PC-3 (cell line): Measurements from ENCODE around the gene AS3MT. TPM values are rescaled to one million over a fixed set of nuclear protein-coding genes. Genes with fewer than 3 reads are reported as not detected.
"Not testable (repeated sequence)": the region's sequence is repeated elsewhere in the genome, so short reads cannot be mapped to it uniquely, and the experiment has no call there.

ENCODE experiments used
- ATAC-seq: fragments of 200-7000 bp; cut with Tn5 transposase; 2 replicates; pipeline ENCODE4 v1.9.1; 2020; ENCODE audit warnings: mild to moderate bottlenecking, moderate library complexity
- Bru-seq: library from RNA; stranded (reverse); fragments of 400-500 nt; gene quantifications from one replicate; lab custom pipeline; 2021; lab: Mats Ljungman, UMichigan
- BruChase-seq, 2 experiments: library from RNA; stranded (reverse); fragments of 400-500 nt; gene quantifications; one replicate each; lab custom pipeline; 2021; lab: Mats Ljungman, UMichigan
- BruUV-seq: library from RNA; stranded (reverse); fragments of 400-500 nt; replicated peaks from 2 replicates; lab custom pipeline; 2021; lab: Mats Ljungman, UMichigan
- CTCF ChIA-PET: fragments of 300-600 bp; sonication (Branson Sonifier 250); formaldehyde crosslinking; loops from one replicate; lab custom pipeline; 2022; ENCODE audit warnings: antibody characterized with exemption; lab: Charles Lee
- POLR2A ChIA-PET: fragments of 300-600 bp; sonication (Branson Sonifier 250); formaldehyde crosslinking; loops from one replicate; lab custom pipeline; 2022; ENCODE audit warnings: antibody characterized with exemption; ENCODE audit not compliant: unreplicated experiment; lab: Charles Lee
- DNase-seq: peaks from one replicate; pipeline ENCODE4 v3.0.0-alpha.2; 2015
- H2AFZ ChIP-seq: fragments of 300-600 bp; sonication (generic); 2 replicates; pipeline ENCODE4 v1.6.0; 2016; ENCODE audit warnings: antibody characterized with exemption, low read length
- H3F3A ChIP-seq: fragments of 300-600 bp; sonication (generic); one replicate; pipeline ENCODE4 v1.6.0; 2017; ENCODE audit warnings: antibody characterized with exemption, low read length, control low read depth, mild to moderate bottlenecking; ENCODE audit not compliant: unreplicated experiment
- H3K27ac ChIP-seq: fragments of 300-600 bp; sonication (generic); 2 replicates; pipeline ENCODE4 v1.5.1; 2016; ENCODE audit warnings: mild to moderate bottlenecking, low read length
- H3K27me3 ChIP-seq: fragments of 300-600 bp; sonication (generic); 2 replicates; pipeline ENCODE4 v1.6.1; 2016; ENCODE audit warnings: low read length, mixed read lengths
- H3K36me3 ChIP-seq: fragments of 300-600 bp; sonication (generic); 2 replicates; pipeline ENCODE4 v1.6.1; 2016; ENCODE audit warnings: low read depth, mixed run types, low read length, mixed read lengths
- H3K4me1 ChIP-seq: fragments of 300-600 bp; sonication (generic); 2 replicates; pipeline ENCODE4 v1.5.1; 2016; ENCODE audit warnings: low read length; ENCODE audit not compliant: insufficient read depth
- H3K4me2 ChIP-seq: fragments of 300-600 bp; sonication (generic); 2 replicates; pipeline ENCODE4 v1.6.0; 2016; ENCODE audit warnings: low read length
- H3K4me3 ChIP-seq: fragments of 300-600 bp; sonication (generic); 2 replicates; pipeline ENCODE4 v1.5.1; 2016; ENCODE audit warnings: mild to moderate bottlenecking, low read length, mixed read lengths
- H3K79me2 ChIP-seq: fragments of 300-600 bp; sonication (generic); 2 replicates; pipeline ENCODE4 v1.6.1; 2017; ENCODE audit warnings: low read length, mixed read lengths
- H3K9ac ChIP-seq: fragments of 300-600 bp; sonication (generic); 2 replicates; pipeline ENCODE4 v1.6.0; 2016; ENCODE audit warnings: mild to moderate bottlenecking, low read length
- H3K9me2 ChIP-seq: fragments of 300-600 bp; sonication (generic); replicated peaks from 2 replicates; pipeline ENCODE4 v1.6.1; 2016; ENCODE audit warnings: mixed run types, low read length, mixed read lengths
- H3K9me3 ChIP-seq: fragments of 300-600 bp; sonication (generic); 2 replicates; pipeline ENCODE4 v1.6.1; 2016; ENCODE audit warnings: low read length, mixed read lengths
- H4K20me1 ChIP-seq: fragments of 300-600 bp; sonication (generic); 2 replicates; pipeline ENCODE4 v1.6.1; 2016; ENCODE audit warnings: low read length, mixed read lengths
- CTCF ChIP-seq: fragments of 300-600 bp; sonication (generic); conservative IDR thresholded peaks from 2 replicates; pipeline ENCODE4 v1.5.1; 2017; ENCODE audit warnings: antibody characterized with exemption, low read depth, mild to moderate bottlenecking, low read length
- EZH2 ChIP-seq: fragments of 300-600 bp; sonication (generic); IDR thresholded peaks from one replicate; pipeline ENCODE4 v1.6.1; 2017; ENCODE audit warnings: antibody characterized with exemption, mild to moderate bottlenecking, low read length; ENCODE audit not compliant: unreplicated experiment
- EZH2phosphoT487 ChIP-seq: fragments of 300-600 bp; sonication (generic); IDR thresholded peaks from 2 replicates; pipeline ENCODE4 v1.6.1; 2018; ENCODE audit warnings: mild to moderate bottlenecking, antibody characterized with exemption, low read length, borderline replicate concordance
- intact Hi-C: fragments of 100-400 bp; cut with micrococcal nuclease; formaldehyde crosslinking; loops from 2 replicates; pipeline ENCODE4 v1.9.0; 2023
- long read RNA-seq: library from polyadenylated mRNA; unstranded; transcript quantifications from one replicate; pipeline ENCODE4 v2.0.0, GENCODE V29; 2021; ENCODE audit not compliant: unreplicated experiment
- total RNA-seq: library from RNA; depleted of rRNA; stranded (reverse); fragments of >200 nt; gene quantifications from 2 replicates; pipeline ENCODE4 v1.2.3, GENCODE V29; 2014; rRNA removed

The AS3MT gene
- total RNA-seq (1.7 and 3.5 TPM in 2 replicates), Bru-seq, nascent RNA (percentile 55 among the genes with signal in this experiment), BruChase-seq, experiment 1, labeled RNA remaining after a 6-hour chase (percentile 70 among the genes with signal in this experiment), BruChase-seq, experiment 2, labeled RNA remaining after a 2-hour chase (percentile 63 among the genes with signal in this experiment)
- long read RNA-seq, partial matches to known transcripts, result 0 of 2 reads
- long read RNA-seq, other reads (novel, unspliced or antisense), result 1 of 2 reads

GRCh38 chr10:102869258-102870198, at the start of gene AS3MT:
Gene AS3MT, plus strand, starts transcription at chr10:102869470. Its CDS starts 123 bp downstream, at chr10:102869593.
- Histone ChIP-seq H3K4me1 (no peaks in the 10 kb centered on the region), H3K27me3 (no peaks in the 10 kb centered on the region), H3K4me2 (peak within 1 kb of the TSS; percentile 85), H3K27ac (no peak within 1 kb of the TSS), H3K9me2 (no peaks in the 10 kb centered on the region), H3F3A (no peaks in the 10 kb centered on the region), H3K36me3 (no peaks in the 10 kb centered on the region), H3K79me2 (no peaks in the 10 kb centered on the region), H2AFZ (peak within 1 kb of the TSS; percentile 70), H3K9me3 (no peaks in the 10 kb centered on the region), H3K9ac (peak within 1 kb of the TSS; percentile 8), H3K4me3 (peak within 1 kb of the TSS; percentile 69), H4K20me1 (no peaks in the 10 kb centered on the region)
- no peak for TF ChIP-seq CTCF
- TF ChIP-seq EZH2, result no peak
- TF ChIP-seq EZH2phosphoT487, result no peak
- intact Hi-C loops, result no loop called here
- DNase-seq, result peak; percentile 23
- CTCF ChIA-PET, result no interaction called here
- POLR2A ChIA-PET, result no interaction called here
- ATAC-seq, result peak; percentile 96
- TSS peak; percentile 32 for BruUV-seq

GRCh38 chr10:102820008-102820407, 49.3 kb upstream of the AS3MT start:
- POLR2A ChIA-PET, H3K4me1 ChIP-seq: not testable (repeated sequence)

GRCh38 chr10:102822222-102822621, 47.0 kb upstream of the AS3MT start:
- Histone ChIP-seq H3K36me3 (no peaks in the 10 kb centered on the region), H2AFZ (no peak overlapping the region), H3K27me3 (no peaks in the 10 kb centered on the region), H3K4me3 (no peak overlapping the region), H3K27ac (no peak overlapping the region), H3K9ac (no peak overlapping the region), H3F3A (no peaks in the 10 kb centered on the region), H3K9me3 (no peaks in the 10 kb centered on the region), H3K9me2 (no peaks in the 10 kb centered on the region), H3K4me1 (no peaks in the 10 kb centered on the region), H3K4me2 (no peak overlapping the region), H4K20me1 (no peaks in the 10 kb centered on the region), H3K79me2 (no peaks in the 10 kb centered on the region)
- POLR2A ChIA-PET, result no interaction called here
- DNase-seq (no peak), ATAC-seq (no peak)
- CTCF ChIA-PET, result no interaction called here
- BruUV-seq, result no TSS peak
- no peak for TF ChIP-seq EZH2phosphoT487
- no peak for TF ChIP-seq CTCF
- no peak for TF ChIP-seq EZH2
- intact Hi-C loops, result no loop called here

More at GRCh38 chr10:102820008-102820407, 49.3 kb upstream of the AS3MT start:
- BruUV-seq, H3K27ac ChIP-seq, H2AFZ ChIP-seq, H3K4me2 ChIP-seq, H3K27me3 ChIP-seq, H3K4me3 ChIP-seq, H3K79me2 ChIP-seq, H3K9me2 ChIP-seq, H4K20me1 ChIP-seq, H3F3A ChIP-seq, H3K36me3 ChIP-seq, H3K9me3 ChIP-seq, CTCF ChIA-PET, ATAC-seq, intact Hi-C loops, H3K9ac ChIP-seq, DNase-seq: not testable (repeated sequence)
